Measurements from ENCODE around the gene ZBTB12.
A peak's percentile ranks its signal among the peaks of the same experiment; 100 is the strongest.
"Not testable (repeated sequence)": the region's sequence is repeated elsewhere in the genome, so short reads cannot be mapped to it uniquely, and the experiment has no call there.

Gene ZBTB12

DNA sequence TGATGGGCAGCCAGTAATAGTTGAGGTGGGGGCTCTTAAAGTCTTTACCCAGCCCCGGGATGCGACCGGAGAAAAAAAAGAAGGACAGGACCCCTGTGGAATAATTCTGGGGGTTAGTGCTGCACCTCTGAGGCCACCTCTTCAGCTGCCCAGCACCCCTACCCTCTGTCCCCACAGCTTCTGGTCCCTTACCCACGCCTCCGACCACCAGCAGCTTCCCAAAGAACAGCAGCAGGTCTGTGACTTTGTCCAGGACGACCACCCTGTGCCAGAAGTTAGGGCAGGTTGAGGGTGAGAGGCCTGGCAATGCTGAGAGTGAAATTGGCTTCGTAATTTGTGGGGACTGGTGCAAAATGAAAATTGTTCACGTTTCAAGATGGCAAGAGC lies 37.1 kb downstream of the ZBTB12 start:
- in situ Hi-C loops (cut with HindIII; ENCODE audit: low sequenced_read_pairs): no loop called here
- TF ChIP-seq, protein P1, sequence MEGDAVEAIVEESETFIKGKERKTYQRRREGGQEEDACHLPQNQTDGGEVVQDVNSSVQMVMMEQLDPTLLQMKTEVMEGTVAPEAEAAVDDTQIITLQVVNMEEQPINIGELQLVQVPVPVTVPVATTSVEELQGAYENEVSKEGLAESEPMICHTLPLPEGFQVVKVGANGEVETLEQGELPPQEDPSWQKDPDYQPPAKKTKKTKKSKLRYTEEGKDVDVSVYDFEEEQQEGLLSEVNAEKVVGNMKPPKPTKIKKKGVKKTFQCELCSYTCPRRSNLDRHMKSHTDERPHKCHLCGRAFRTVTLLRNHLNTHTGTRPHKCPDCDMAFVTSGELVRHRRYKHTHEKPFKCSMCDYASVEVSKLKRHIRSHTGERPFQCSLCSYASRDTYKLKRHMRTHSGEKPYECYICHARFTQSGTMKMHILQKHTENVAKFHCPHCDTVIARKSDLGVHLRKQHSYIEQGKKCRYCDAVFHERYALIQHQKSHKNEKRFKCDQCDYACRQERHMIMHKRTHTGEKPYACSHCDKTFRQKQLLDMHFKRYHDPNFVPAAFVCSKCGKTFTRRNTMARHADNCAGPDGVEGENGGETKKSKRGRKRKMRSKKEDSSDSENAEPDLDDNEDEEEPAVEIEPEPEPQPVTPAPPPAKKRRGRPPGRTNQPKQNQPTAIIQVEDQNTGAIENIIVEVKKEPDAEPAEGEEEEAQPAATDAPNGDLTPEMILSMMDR (IDR thresholded peaks at IDR 0.05; ENCODE audit: low read depth, low read length, missing control alignments): no peak
- no peak for DNase-seq (ENCODE audit: low read depth)
- no peak overlapping the region for H3K4me3 ChIP-seq (ENCODE audit: low read depth, low read length)

DNA sequence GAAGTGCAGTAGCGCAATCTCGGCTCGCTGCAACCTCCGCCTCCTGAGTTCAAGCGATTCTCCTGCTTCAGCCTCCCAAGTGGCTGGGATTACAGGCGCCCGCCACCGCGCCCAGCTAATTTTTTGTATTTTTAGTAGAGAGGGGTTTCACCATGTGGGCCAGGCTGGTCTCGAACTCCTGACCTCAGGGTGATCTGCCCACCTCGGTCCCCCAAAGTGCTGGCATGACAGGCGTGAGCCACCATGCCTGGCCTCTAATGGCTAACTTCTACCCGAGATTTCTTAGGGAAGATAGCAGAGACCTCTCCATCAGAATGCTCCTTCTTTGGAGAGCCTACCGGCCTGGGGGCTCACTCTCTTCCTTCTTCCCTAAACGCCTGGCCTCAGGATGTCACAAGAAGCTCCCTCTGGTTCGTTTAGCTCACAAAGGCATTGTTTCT lies 37.7 kb downstream of the ZBTB12 start:
- peak overlapping the region; percentile 96 for H3K4me3 ChIP-seq (ENCODE audit: low read depth, low read length)
- in situ Hi-C loops (cut with HindIII; ENCODE audit: low sequenced_read_pairs); DNase-seq (ENCODE audit: low read depth): not testable (repeated sequence)

DNA sequence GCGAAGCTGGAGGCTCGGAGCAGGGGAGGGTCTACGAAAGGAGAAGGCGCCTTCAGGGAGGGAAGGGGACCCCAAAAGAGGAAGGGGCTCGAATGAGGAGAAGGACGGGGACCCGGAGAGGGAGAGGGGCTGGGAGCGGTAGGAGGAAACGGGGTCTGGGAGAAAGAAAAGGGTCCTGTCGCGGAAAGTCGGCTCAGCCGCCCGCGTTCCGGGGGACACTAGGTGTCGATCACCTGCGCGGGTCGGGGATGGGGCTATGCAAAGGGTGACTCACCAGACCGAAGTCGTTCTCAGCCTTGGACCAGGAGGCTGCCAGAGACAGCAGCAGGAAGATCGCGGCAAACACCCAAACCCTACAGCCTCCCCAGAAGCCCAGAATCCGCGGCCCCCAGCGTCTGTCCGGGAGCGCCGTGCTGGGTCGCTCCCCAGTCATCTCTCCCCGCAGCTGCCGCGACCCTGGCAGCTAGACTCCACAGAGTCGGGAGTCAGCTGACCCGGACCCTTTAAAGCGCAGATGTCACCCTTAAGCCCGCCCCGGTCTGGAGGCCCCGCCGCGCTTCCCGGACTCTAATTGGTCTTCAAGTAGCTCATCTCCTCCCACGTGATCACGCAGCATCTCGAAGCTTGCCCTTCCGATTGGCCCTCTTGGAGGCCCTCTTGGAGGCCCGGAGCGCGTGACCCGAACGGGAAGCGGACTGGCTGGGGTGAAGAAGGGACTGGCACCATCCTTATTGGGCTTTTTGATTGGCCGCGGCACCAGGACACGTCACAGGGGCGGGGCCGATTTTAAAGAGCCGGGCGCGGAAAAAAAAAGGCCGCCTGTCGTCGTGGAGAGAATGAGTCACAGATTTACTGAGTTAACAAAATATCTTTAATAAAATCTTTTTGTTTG lies 39.3 kb downstream of the ZBTB12 start, which contains the start of gene NEU1:
TSS of gene NEU1 (minus strand) at position 478 of the 892 bp plus-strand sequence. CDS start at position 433, 45 bp downstream.
- peak; percentile 100 for DNase-seq (ENCODE audit: low read depth)
- peak within 1 kb of the TSS; percentile 96 for H3K4me3 ChIP-seq (ENCODE audit: low read depth, low read length)
- in situ Hi-C loops (cut with HindIII; ENCODE audit: low sequenced_read_pairs): no loop called here
- TF ChIP-seq, protein P1 (IDR thresholded peaks at IDR 0.05; ENCODE audit: low read depth, low read length, missing control alignments): no peak

DNA sequence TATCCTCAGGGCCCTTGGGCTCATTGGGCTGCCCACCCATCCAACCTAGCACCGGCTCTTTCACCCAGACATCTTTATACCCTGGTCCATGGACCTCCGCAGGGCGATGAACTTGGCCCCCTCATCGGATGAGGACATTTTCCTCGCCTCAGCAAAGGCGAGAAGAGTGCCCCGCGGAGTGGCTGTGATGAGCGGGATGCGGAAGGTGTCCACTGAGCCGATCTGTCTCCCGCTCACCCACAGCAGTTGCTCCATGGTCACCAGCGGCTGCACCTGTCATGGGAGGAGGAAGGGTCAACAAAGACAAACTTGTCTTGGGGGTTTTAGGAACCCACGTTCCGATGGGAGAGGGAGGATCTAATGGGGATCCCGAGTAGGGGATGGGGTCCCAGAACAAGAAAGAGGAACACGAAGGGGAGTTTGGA lies 40.0 kb downstream of the ZBTB12 start:
- H3K4me3 ChIP-seq (ENCODE audit: low read depth, low read length): peak overlapping the region; percentile 96
- DNase-seq (ENCODE audit: low read depth): no peak
- in situ Hi-C loops (cut with HindIII; ENCODE audit: low sequenced_read_pairs): no loop called here
- TF ChIP-seq, protein P1 (IDR thresholded peaks at IDR 0.05; ENCODE audit: low read depth, low read length, missing control alignments): no peak

DNA sequence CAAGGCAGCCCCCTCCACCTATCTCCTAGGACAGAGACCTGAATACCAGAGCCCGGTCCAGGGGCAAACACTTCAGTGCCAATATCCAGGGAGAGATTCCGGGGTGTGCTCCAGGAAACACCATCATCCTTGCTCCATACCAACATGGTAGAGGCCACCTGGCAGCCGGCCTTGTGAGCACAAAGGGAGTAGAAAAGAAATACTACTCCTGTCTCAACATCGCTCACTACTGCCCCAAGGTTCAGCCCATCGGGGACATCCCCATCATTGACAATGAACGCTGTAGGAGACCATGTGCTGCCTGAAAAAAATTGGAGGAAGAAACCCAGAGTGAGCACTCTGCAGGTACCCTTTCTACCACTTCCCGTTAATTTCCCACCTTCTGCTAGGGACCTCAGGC lies 40.7 kb downstream of the ZBTB12 start:
- H3K4me3 ChIP-seq (ENCODE audit: low read depth, low read length): no peak overlapping the region

DNA sequence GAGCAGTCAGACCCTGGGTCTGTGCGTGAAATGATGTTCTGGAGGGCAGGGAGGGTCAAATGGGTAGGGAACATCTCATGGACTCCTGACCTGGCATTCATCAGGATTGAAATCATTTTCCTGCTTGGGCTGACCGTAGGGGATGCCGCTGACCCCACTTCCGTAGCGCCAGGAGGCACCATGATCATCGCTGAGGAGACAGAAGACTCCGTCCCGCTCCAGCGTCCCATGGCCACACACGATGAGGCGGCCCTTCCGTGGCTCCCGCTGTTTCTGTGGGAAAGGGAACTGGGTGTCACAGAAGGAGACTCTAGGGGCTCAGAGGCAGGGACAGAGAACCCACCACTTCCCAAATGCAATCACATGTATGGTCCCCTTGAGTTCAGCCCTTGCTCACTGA lies 41.5 kb downstream of the ZBTB12 start:
- TF ChIP-seq, protein P1 (IDR thresholded peaks at IDR 0.05; ENCODE audit: low read depth, low read length, missing control alignments): no peak
- no peak overlapping the region for H3K4me3 ChIP-seq (ENCODE audit: low read depth, low read length)
- in situ Hi-C loops (cut with HindIII; ENCODE audit: low sequenced_read_pairs): no loop called here
- DNase-seq (ENCODE audit: low read depth): no peak

More for the DNA sequence above, 40.7 kb downstream of the ZBTB12 start:
- no peak for DNase-seq (ENCODE audit: low read depth)
- in situ Hi-C loops (cut with HindIII; ENCODE audit: low sequenced_read_pairs): no loop called here
- TF ChIP-seq, protein P1 (IDR thresholded peaks at IDR 0.05; ENCODE audit: low read depth, low read length, missing control alignments): no peak

DNA sequence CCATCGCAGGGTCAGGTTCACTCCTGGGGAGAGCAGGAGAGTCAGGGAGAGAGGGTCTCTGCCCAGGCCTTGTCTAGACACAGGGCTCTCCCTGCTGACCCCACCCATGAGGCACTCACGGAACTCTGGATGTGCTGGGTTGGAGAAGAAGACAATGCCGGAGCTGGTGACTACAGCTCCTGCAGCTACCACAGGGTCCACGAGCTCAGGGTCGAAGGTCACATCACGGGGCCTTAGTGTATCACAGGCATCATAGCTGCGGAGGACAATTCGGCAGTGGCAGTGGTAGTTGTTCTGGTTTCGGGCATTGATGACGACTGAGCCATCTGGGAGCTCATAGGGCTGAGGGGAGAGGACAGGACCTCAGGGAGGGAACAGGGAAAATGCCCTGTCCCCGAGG lies 42.0 kb downstream of the ZBTB12 start:
- TF ChIP-seq, protein P1 (IDR thresholded peaks at IDR 0.05; ENCODE audit: low read depth, low read length, missing control alignments): no peak
- DNase-seq (ENCODE audit: low read depth): no peak
- in situ Hi-C loops (cut with HindIII; ENCODE audit: low sequenced_read_pairs): no loop called here

More for the DNA sequence above, 42.0 kb downstream of the ZBTB12 start:
- H3K4me3 ChIP-seq (ENCODE audit: low read depth, low read length): no peak overlapping the region
